Skeletal muscle satellite cell (primary cell): Measurements from ENCODE around the gene RNF128.
"Not testable (repeated sequence)": the region's sequence is repeated elsewhere in the genome, so short reads cannot be mapped to it uniquely, and the experiment has no call there.

Experiments
- H3K27me3 ChIP-seq: 2 replicates; pipeline ENCODE4 v1.7.0; 2013; ENCODE audit warnings: low read length; ENCODE audit not compliant: control insufficient read depth, insufficient read depth
- H3K36me3 ChIP-seq: 2 replicates; pipeline ENCODE4 v1.7.0; 2013; ENCODE audit warnings: mild to moderate bottlenecking, control low read depth, low read length; ENCODE audit not compliant: insufficient read depth
- H3K4me1 ChIP-seq: 2 replicates; pipeline ENCODE4 v1.7.0; 2013; ENCODE audit warnings: low read length; ENCODE audit not compliant: control insufficient read depth, insufficient read depth
- H3K4me2 ChIP-seq: 2 replicates; pipeline ENCODE4 v1.7.0; 2013; ENCODE audit warnings: mild to moderate bottlenecking, low read length
- H3K4me3 ChIP-seq: 2 replicates; pipeline ENCODE4 v1.7.0; 2013; ENCODE audit warnings: low read length
- H3K9ac ChIP-seq: 2 replicates; pipeline ENCODE4 v1.7.0; 2013; ENCODE audit warnings: mild to moderate bottlenecking, low read depth, low read length, moderate library complexity
- H3K9me3 ChIP-seq: replicated peaks from 2 replicates; pipeline ENCODE4 v1.7.0; 2013; ENCODE audit warnings: mild to moderate bottlenecking, control low read depth, low read length

The RNF128 gene

DNA sequence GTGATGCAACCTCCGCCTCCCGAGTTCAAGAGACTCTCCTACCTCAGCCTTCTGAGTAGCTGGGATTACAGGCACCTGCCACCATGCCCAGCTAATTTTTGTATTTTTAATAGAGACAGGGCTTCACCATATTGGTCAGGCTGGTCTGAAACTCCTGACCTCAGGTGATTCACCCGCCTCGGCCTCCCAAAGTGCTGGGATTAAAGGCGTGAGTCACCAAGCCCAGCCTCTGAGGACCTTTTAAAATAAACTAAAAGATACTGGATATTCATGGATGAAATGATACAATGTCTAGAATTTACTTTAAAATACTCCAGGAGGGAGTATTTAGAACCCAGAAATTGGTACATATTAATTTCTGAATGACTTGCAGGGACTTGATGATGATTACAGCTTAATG is 86.4 kb downstream of the RNF128 start:
- not testable (repeated sequence) for H3K4me3 ChIP-seq, H3K27me3 ChIP-seq, H3K36me3 ChIP-seq, H3K9me3 ChIP-seq, H3K9ac ChIP-seq, H3K4me1 ChIP-seq, H3K4me2 ChIP-seq

DNA sequence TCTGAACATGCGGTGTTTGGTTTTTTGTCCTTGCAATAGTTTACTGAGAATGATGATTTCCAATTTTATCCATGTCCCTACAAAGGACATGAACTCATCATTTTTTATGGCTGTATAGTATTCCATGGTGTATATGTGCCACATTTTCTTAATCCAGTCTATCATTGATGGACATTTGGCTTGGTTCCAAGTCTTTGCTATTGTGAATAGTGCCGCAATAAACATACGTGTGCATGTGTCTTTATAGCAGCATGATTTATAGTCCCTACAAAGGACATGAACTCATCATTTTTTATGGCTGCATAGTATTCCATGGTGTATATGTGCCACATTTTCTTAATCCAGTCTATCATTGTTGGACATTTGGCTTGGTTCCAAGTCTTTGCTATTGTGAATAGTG is 87.6 kb downstream of the RNF128 start:
- H3K27me3 ChIP-seq, H3K9me3 ChIP-seq, H3K4me3 ChIP-seq, H3K4me1 ChIP-seq, H3K36me3 ChIP-seq, H3K4me2 ChIP-seq, H3K9ac ChIP-seq: not testable (repeated sequence)
